Stimulated activated CD4-positive, alpha-beta T cell treated with anti-CD3 and anti-CD28 coated beads, Interleukin-12 subunit alpha, Interleukin-12 subunit beta, amount 100 ng/mL, for 48 hours (primary cell): ENCODE data around the gene MRPS31.
"Not testable (repeated sequence)": the region's sequence is repeated elsewhere in the genome, so short reads cannot be mapped to it uniquely, and the experiment has no call there.

Experiments
- DNase-seq, 3 donors: peaks; one replicate each; pipeline ENCODE4 v3.0.0-alpha.2; 2020; ENCODE audit warnings: low read depth in 2 of 3, low spot score in 1 of 3

The MRPS31 gene

GRCh38 chr13:40764587-40765403 lies 6.2 kb downstream of the MRPS31 start:
- DNase-seq, result peak; percentile 49 to 62 (median 53)

- no peak for DNase-seq
These were observed 8.1 kb downstream of the MRPS31 start for GRCh38 chr13:40762849-40763248.

GRCh38 chr13:40758811-40759210 lies 12.2 kb downstream of the MRPS31 start:
- no peak for DNase-seq

- no peak for DNase-seq
These were observed 14.9 kb downstream of the MRPS31 start for GRCh38 chr13:40756042-40756441.

GRCh38 chr13:40755082-40755700 lies 15.8 kb downstream of the MRPS31 start:
- DNase-seq, result no peak

- no peak for DNase-seq
These were observed 21.7 kb downstream of the MRPS31 start for GRCh38 chr13:40749327-40749726.

- DNase-seq, result not testable (repeated sequence)
These were observed 35.8 kb downstream of the MRPS31 start for GRCh38 chr13:40735232-40735548.

- not testable (repeated sequence) for DNase-seq
These were observed 36.3 kb downstream of the MRPS31 start for GRCh38 chr13:40734536-40735231.

- DNase-seq, result no peak
These were observed 38.3 kb downstream of the MRPS31 start for GRCh38 chr13:40732658-40733057.

GRCh38 chr13:40728595-40728994 lies 42.4 kb downstream of the MRPS31 start:
- DNase-seq, result no peak

GRCh38 chr13:40714433-40714832 lies 56.6 kb downstream of the MRPS31 start:
- DNase-seq, result not testable (repeated sequence)

- DNase-seq, result no peak
These were observed 64.6 kb downstream of the MRPS31 start for GRCh38 chr13:40706439-40706838.

- no peak for DNase-seq
These were observed 73.3 kb downstream of the MRPS31 start for GRCh38 chr13:40697711-40698110.

GRCh38 chr13:40694426-40694825 lies 76.6 kb downstream of the MRPS31 start:
- DNase-seq, result no peak

GRCh38 chr13:40692946-40693345 lies 78.0 kb downstream of the MRPS31 start:
- DNase-seq, result no peak

GRCh38 chr13:40688781-40689180 lies 82.2 kb downstream of the MRPS31 start:
- no peak for DNase-seq

GRCh38 chr13:40682449-40683240 lies 88.3 kb downstream of the MRPS31 start:
- no peak for DNase-seq

GRCh38 chr13:40681341-40682146 lies 89.4 kb downstream of the MRPS31 start:
- DNase-seq, result no peak

- DNase-seq, result no peak
These were observed 90.2 kb downstream of the MRPS31 start for GRCh38 chr13:40680659-40681323.

GRCh38 chr13:40679480-40679985 lies 91.5 kb downstream of the MRPS31 start:
- DNase-seq, result no peak
